Astrocyte (in vitro differentiated cells and primary cell): Measurements from ENCODE around the gene RAB31. TPM values are rescaled to one million over a fixed set of nuclear protein-coding genes. Genes with fewer than 3 reads are reported as not detected.

Source experiments
- DNase-seq: peaks from one replicate; pipeline ENCODE4 v3.0.0-alpha.2; 2010; ENCODE audit warnings: low read depth
- FAIRE-seq: peaks from 2 replicates; lab custom pipeline; 2011; peaks lifted over from hg19 to GRCh38; lab: Jason Lieb, UNC
- H2AFZ ChIP-seq: 2 replicates; pipeline ENCODE4 v1.6.0; 2012; ENCODE audit warnings: low read depth, low read length, inconsistent platforms
- H3K27ac ChIP-seq: 2 replicates; pipeline ENCODE4 v1.5.1; 2011; ENCODE audit warnings: low read depth, low read length, inconsistent platforms
- H3K27me3 ChIP-seq: 2 replicates; pipeline ENCODE4 v1.6.0; 2011; ENCODE audit warnings: low read length, inconsistent platforms; ENCODE audit not compliant: insufficient read depth
- H3K36me3 ChIP-seq: 2 replicates; pipeline ENCODE4 v1.5.1; 2011; ENCODE audit warnings: low read length, inconsistent platforms; ENCODE audit not compliant: insufficient read depth
- H3K4me1 ChIP-seq: 2 replicates; pipeline ENCODE4 v1.5.1; 2011; ENCODE audit warnings: low read length, inconsistent platforms; ENCODE audit not compliant: insufficient read depth
- H3K4me2 ChIP-seq: 2 replicates; pipeline ENCODE4 v1.6.0; 2012; ENCODE audit warnings: low read length, inconsistent platforms
- H3K4me3 ChIP-seq: 2 replicates; pipeline ENCODE4 v1.5.1; 2011; ENCODE audit warnings: low read depth, mild to moderate bottlenecking, low read length, inconsistent platforms; ENCODE audit not compliant: insufficient read depth
- H3K79me2 ChIP-seq: 2 replicates; pipeline ENCODE4 v1.6.0; 2012; ENCODE audit warnings: mild to moderate bottlenecking, low read length, inconsistent platforms; ENCODE audit not compliant: insufficient read depth
- H3K9ac ChIP-seq: 2 replicates; pipeline ENCODE4 v1.6.0; 2012; ENCODE audit warnings: mild to moderate bottlenecking, low read length, inconsistent platforms
- H3K9me3 ChIP-seq: 2 replicates; pipeline ENCODE4 v1.5.1; 2012; ENCODE audit warnings: low read depth, mild to moderate bottlenecking, low read length, inconsistent platforms; ENCODE audit not compliant: insufficient read depth
- H4K20me1 ChIP-seq: 2 replicates; pipeline ENCODE4 v1.6.0; 2012; ENCODE audit warnings: low read length, inconsistent platforms; ENCODE audit not compliant: insufficient read depth
- H3K27ac Mint-ChIP-seq: one replicate; pipeline ENCODE4 v1.8.0; 2021; ENCODE audit warnings: mild to moderate bottlenecking, mixed read lengths; ENCODE audit not compliant: unreplicated experiment
- H3K27me3 Mint-ChIP-seq: one replicate; pipeline ENCODE4 v1.8.0; 2021; ENCODE audit warnings: low read depth, mixed read lengths; ENCODE audit not compliant: unreplicated experiment
- H3K36me3 Mint-ChIP-seq: one replicate; pipeline ENCODE4 v1.8.0; 2021; ENCODE audit warnings: low read depth, mixed read lengths; ENCODE audit not compliant: unreplicated experiment
- H3K4me1 Mint-ChIP-seq: one replicate; pipeline ENCODE4 v1.8.0; 2021; ENCODE audit warnings: low read depth, mixed read lengths; ENCODE audit not compliant: unreplicated experiment
- H3K4me3 Mint-ChIP-seq: one replicate; pipeline ENCODE4 v1.8.0; 2021; ENCODE audit warnings: mild to moderate bottlenecking, moderate library complexity, mixed read lengths; ENCODE audit not compliant: unreplicated experiment
- H3K9me3 Mint-ChIP-seq: one replicate; pipeline ENCODE4 v1.8.0; 2021; ENCODE audit warnings: mild to moderate bottlenecking, mixed read lengths; ENCODE audit not compliant: unreplicated experiment
- CTCF ChIP-seq: IDR thresholded peaks from 2 replicates; pipeline ENCODE4 v1.5.1; 2011; ENCODE audit warnings: low read depth, mild to moderate bottlenecking, inconsistent platforms, low read length, moderate library complexity; ENCODE audit not compliant: insufficient read depth
- EZH2 ChIP-seq: IDR thresholded peaks from 2 replicates; pipeline ENCODE4 v1.6.1; 2012; ENCODE audit warnings: mild to moderate bottlenecking, low read length, inconsistent platforms; ENCODE audit not compliant: insufficient read depth
- total RNA-seq: library from RNA; stranded (reverse); gene quantifications from 2 replicates; pipeline ENCODE4 v1.2.1, GENCODE V29; 2021

RAB31 gene
- total RNA-seq, 1 donor from 2014 or later = 100 TPM

- peaks cover 28% of the 10 kb centered on the region for H3K36me3 Mint-ChIP-seq
- no peak overlapping the region for H3K27ac Mint-ChIP-seq
These were observed 140.2 kb downstream of the RAB31 start for GRCh38 chr18:9848170-9848879.

GRCh38 chr18:9849407-9850283, 141.5 kb downstream of the RAB31 start:
- no peaks in the 10 kb centered on the region for H3K9me3 Mint-ChIP-seq
- Histone ChIP-seq H3K27ac (no peak overlapping the region), H3K4me3 (no peak overlapping the region), H3K4me2 (no peak overlapping the region), H4K20me1 (peaks cover 8% of the 10 kb centered on the region), H2AFZ (no peak overlapping the region), H3K9ac (no peak overlapping the region), H3K4me1 (peaks cover 10% of the 10 kb centered on the region), H3K36me3 (peaks cover 3% of the 10 kb centered on the region), H3K79me2 (no peaks in the 10 kb centered on the region), H3K27me3 (no peaks in the 10 kb centered on the region), H3K9me3 (no peaks in the 10 kb centered on the region)
- FAIRE-seq = no peak
- no peak for DNase-seq
- no peak overlapping the region for H3K4me3 Mint-ChIP-seq
- peaks cover 25% of the 10 kb centered on the region for H3K36me3 Mint-ChIP-seq
- H3K27ac Mint-ChIP-seq = no peak overlapping the region
- H3K27me3 Mint-ChIP-seq = no peaks in the 10 kb centered on the region
- no peak for TF ChIP-seq CTCF
- no peak for TF ChIP-seq EZH2
- peaks cover 10% of the 10 kb centered on the region for H3K4me1 Mint-ChIP-seq

More at GRCh38 chr18:9848170-9848879, 140.2 kb downstream of the RAB31 start:
- H3K9me3 ChIP-seq = no peaks in the 10 kb centered on the region
- H3K9me3 Mint-ChIP-seq = no peaks in the 10 kb centered on the region
- H3K4me2 ChIP-seq = no peak overlapping the region
- H3K4me3 ChIP-seq = no peak overlapping the region
- peaks cover 12% of the 10 kb centered on the region for H4K20me1 ChIP-seq
- no peak overlapping the region for H3K27ac ChIP-seq
- no peak overlapping the region for H3K4me3 Mint-ChIP-seq
- DNase-seq (no peak), FAIRE-seq (peak; percentile 13)
- H2AFZ ChIP-seq = no peak overlapping the region
- H3K4me1 Mint-ChIP-seq = peaks cover 12% of the 10 kb centered on the region
- H3K36me3 ChIP-seq = peaks cover 3% of the 10 kb centered on the region
- H3K79me2 ChIP-seq = no peaks in the 10 kb centered on the region
- no peak overlapping the region for H3K9ac ChIP-seq
- H3K4me1 ChIP-seq = peaks cover 10% of the 10 kb centered on the region
- no peaks in the 10 kb centered on the region for H3K27me3 Mint-ChIP-seq
- TF ChIP-seq EZH2 (no peak), CTCF (no peak)
- no peaks in the 10 kb centered on the region for H3K27me3 ChIP-seq
